ENCODE results near the gene PCK1. TPM values are rescaled to one million over a fixed set of nuclear protein-coding genes. Genes with fewer than 3 reads are reported as not detected.

The PCK1 gene
- total RNA-seq, 1 donor from 2014 or later: under 0.01 TPM

DNA sequence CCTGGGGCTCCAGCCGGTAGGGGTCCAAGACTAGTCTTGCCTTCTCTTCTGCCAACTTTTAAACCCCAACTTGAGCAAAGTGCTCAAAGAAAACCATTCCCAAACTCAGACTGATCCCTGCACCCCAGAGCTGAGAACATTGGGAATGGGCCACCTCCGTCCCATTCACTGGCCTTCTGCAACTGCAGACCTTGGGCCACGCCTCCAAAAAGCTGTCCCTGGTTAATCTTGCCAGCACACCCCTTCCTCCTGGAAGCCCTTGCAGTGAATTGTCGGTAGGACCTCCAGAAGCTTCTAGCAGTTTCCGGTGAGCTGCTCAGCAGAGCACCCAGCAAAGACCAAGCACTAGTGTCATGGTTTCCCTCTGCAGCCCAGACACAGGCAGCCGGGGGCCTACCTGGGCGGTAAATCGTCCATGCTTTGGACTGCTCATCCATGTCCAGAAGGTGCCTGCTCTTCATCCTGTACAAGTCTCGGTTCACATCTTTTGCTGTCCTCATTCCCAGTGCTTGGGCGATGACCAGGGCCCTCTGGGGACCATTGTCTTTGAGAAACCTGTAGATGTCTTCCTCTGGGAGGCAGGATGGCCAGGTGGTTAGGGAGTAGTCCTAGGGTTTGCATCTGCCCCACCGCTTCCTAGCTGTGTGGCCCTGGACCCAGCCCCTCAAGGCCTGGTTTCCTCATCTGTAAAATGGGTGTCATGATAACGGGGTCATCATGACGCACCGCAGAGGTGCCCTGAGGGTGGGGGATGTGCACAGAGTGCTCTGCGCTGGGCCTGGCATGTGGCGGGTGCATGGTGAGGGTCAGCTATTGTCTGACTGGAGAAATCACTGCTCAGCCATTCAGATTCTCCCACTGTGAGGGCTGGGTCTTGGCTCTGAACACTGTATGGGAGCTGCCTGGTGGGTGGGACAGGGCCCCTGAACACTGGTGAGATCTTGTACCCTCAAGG is 53.9 kb downstream of the PCK1 start:
- TF ChIP-seq, protein P1, sequence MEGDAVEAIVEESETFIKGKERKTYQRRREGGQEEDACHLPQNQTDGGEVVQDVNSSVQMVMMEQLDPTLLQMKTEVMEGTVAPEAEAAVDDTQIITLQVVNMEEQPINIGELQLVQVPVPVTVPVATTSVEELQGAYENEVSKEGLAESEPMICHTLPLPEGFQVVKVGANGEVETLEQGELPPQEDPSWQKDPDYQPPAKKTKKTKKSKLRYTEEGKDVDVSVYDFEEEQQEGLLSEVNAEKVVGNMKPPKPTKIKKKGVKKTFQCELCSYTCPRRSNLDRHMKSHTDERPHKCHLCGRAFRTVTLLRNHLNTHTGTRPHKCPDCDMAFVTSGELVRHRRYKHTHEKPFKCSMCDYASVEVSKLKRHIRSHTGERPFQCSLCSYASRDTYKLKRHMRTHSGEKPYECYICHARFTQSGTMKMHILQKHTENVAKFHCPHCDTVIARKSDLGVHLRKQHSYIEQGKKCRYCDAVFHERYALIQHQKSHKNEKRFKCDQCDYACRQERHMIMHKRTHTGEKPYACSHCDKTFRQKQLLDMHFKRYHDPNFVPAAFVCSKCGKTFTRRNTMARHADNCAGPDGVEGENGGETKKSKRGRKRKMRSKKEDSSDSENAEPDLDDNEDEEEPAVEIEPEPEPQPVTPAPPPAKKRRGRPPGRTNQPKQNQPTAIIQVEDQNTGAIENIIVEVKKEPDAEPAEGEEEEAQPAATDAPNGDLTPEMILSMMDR (IDR thresholded peaks at IDR 0.05; ENCODE audit: insufficient read depth, low read length, poor library complexity, severe bottlenecking): no peak
- peaks cover 29% of the 10 kb centered on the region for H3K27me3 ChIP-seq (ENCODE audit: control insufficient read depth, insufficient read depth, low read length)
- H3K4me3 ChIP-seq (ENCODE audit: low read depth, low read length): no peak overlapping the region
- DNase-seq (ENCODE audit: low read depth): no peak
- no peaks in the 10 kb centered on the region for H3K36me3 ChIP-seq (ENCODE audit: control insufficient read depth, insufficient read depth, low read length)

DNA sequence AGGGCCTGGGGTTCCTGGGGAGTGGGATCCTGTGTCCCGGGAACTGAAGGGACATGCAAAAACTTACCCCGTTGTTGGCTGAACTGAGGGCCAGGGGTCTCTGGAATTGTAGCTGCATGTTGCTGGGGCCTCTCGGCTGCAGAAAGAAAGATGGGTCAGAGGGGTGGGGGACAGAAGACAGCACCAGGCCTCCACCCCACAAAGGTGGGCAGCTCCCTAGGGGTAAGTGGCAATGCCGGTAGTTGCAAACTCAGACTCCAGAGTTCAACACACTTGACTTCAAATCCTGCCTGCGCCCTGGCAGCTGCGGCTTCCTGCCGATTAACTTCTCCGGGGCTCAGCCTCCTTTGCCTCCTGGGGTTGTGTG is 54.5 kb downstream of the PCK1 start:
- H3K27me3 ChIP-seq (ENCODE audit: control insufficient read depth, insufficient read depth, low read length): peaks cover 22% of the 10 kb centered on the region
- H3K4me3 ChIP-seq (ENCODE audit: low read depth, low read length): no peak overlapping the region
- TF ChIP-seq, protein P1 (IDR thresholded peaks at IDR 0.05; ENCODE audit: insufficient read depth, low read length, poor library complexity, severe bottlenecking): no peak
- H3K36me3 ChIP-seq (ENCODE audit: control insufficient read depth, insufficient read depth, low read length): no peaks in the 10 kb centered on the region
- no peak for DNase-seq (ENCODE audit: low read depth)

DNA sequence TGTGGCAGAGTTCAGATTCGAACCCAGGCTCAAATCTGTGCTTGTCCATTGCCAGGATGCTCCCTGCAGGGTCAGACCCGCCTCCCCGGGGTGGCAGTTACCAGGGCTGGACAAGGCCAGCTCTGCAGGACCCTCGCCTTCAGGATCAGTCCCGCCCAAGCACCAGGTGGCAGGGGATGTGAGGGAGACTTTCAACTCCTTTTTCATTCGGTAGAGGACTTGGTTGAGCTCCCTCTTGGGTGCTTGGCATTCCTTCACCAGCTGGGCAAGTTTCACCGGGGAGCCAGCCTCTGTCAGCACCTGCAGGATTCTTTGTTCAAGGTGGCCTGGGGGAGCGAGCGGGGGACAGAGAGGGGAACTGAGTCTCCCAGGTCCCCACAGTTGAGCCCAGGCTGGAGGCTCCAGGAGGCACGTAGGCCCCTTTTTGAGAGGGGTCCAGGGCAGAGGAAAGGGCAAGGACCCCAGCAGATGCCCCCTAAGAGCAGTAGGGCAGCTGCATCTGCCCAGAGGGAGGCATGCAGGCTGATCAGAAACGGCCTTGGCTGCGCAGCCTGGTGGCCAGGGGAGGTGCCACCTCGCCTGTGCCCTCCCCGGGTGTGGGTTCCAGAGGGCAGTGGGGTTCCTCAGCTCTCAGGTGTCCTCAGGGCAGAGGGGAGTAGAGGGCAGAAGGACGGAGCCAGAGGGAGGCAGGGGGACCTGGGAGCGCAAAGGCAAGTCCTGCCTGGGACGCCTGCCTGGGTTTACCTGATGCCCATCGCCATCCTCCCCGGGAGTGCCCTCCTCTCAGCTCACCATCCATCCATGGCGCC is 55.4 kb downstream of the PCK1 start:
- TF ChIP-seq, protein P1 (IDR thresholded peaks at IDR 0.05; ENCODE audit: insufficient read depth, low read length, poor library complexity, severe bottlenecking): no peak

DNA sequence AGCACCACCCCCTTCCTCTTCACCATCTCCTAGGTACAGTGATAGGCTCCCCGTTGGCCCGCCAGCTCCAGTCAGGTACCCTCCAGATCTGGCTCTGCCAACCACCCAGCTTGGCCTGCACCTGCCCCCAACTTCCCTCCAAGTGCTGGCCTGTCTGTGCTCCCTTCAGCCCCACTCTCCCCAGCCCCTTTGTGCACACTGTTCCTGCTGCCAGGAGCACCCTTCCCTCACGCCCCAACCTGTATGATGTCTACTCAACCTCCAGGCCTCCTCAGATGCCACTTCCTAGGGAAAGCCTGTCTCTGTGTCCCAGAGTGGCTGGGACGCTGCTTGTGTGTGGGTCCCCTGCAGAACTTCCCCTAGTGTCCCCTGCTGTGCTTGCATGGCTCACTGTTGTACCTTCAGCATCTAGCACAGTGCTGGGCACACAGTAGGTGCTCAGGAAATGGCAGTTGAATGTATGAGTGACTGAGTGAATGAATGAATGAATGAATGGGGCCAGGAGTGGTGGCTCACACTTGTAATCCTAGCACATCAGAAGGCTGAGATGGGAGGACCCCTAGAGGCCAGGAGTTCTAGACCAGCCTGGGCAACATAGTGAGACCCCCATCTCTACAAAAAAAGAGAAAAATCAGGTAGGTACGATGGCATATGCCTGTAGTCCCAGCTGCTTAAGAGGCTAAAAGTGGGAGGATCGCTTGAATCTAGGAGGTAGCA is 56.3 kb downstream of the PCK1 start:
- TF ChIP-seq, protein P1 (IDR thresholded peaks at IDR 0.05; ENCODE audit: insufficient read depth, low read length, poor library complexity, severe bottlenecking): no peak
- peaks cover 15% of the 10 kb centered on the region for H3K27me3 ChIP-seq (ENCODE audit: control insufficient read depth, insufficient read depth, low read length)

More for the DNA sequence above, 55.4 kb downstream of the PCK1 start:
- Histone ChIP-seq H3K4me3 (ENCODE audit: low read depth, low read length) (no peak overlapping the region), H3K36me3 (ENCODE audit: control insufficient read depth, insufficient read depth, low read length) (no peaks in the 10 kb centered on the region), H3K27me3 (ENCODE audit: control insufficient read depth, insufficient read depth, low read length) (peaks cover 21% of the 10 kb centered on the region)
- no peak for DNase-seq (ENCODE audit: low read depth)

More for the DNA sequence above, 56.3 kb downstream of the PCK1 start:
- Histone ChIP-seq H3K4me3 (ENCODE audit: low read depth, low read length) (no peak overlapping the region), H3K36me3 (ENCODE audit: control insufficient read depth, insufficient read depth, low read length) (no peaks in the 10 kb centered on the region)
- no peak for DNase-seq (ENCODE audit: low read depth)

Other genes with a start within 250 kb of the PCK1 start
- not detected in 2 replicates for gene SPO11, start 231.3 kb upstream of the PCK1 start, total RNA-seq
- gene RAE1, start 209.9 kb upstream of the PCK1 start, total RNA-seq: 42.9 and 53.8 TPM in 2 replicates
- gene RBM38, start 169.7 kb upstream of the PCK1 start, total RNA-seq: 42.8 and 53.5 TPM in 2 replicates
- 0.17 and 0.41 TPM in 2 replicates for gene CTCFL, start 36.0 kb upstream of the PCK1 start, total RNA-seq
- gene ZBP1, start 59.3 kb downstream of the PCK1 start, total RNA-seq: 0.07 TPM in 1 of 2 replicates, not detected in the other
- 244 and 255 TPM in 2 replicates for gene PMEPA1, start 148.9 kb downstream of the PCK1 start, total RNA-seq

Data from kidney epithelial cell (primary cell).